ENCODE results near the gene C11orf52. TPM values are rescaled to one million over a fixed set of nuclear protein-coding genes. Genes with fewer than 3 reads are reported as not detected.
A peak's percentile ranks its signal among the peaks of the same experiment; 100 is the strongest.

C11orf52 gene
- total and polyA plus RNA-seq, 5 donors = 2.2 to 5.5 (median 2.7) TPM

DNA sequence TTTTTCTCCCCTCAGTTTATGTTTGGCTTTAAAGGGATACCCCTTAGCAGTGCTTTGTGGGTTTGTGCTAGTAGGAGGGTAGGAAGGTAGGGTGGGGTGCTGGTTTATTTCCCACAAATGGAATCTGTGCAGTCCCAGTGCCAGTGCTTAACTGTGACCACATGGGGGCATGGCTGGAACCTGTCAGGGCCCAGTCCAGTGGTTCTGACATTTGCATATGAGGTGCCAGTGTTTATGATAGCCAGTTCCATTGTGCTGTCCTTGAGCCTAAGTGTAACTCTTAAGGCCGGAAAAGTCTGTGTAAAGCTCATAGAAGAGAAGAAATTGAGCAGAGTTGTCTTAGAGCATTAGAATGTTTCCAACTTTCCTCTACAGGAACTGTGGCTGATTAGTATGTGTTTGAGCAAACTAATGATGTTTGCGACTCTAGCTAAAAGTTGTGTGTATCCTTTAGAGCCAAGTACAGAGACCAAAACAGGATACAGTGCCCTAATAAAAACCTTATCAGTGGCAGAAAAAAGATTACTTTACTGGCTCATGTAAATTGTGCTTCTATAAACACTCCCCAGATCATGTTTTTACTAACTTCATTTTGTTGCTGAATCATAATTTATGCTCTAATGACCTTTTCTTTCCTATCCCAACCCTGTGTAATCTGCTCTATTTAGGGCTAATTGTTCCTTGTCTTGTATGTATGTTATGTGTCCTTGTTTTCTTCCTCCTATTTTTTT lies 56.5 kb downstream of the C11orf52 start:
- 24% methylated on average over 2 of the region's 2 CpGs for WGBS
- intact Hi-C loops (cut with DNase I) = loop anchor here (5.0 kb wide), 3 partner anchors 33 to 98 kb away; partner anchors contain the start of genes DIXDC1 (in 2 of the 4), CFAP68 (in 1 of the 4) and FDXACB1 (in 1 of the 4)
- peaks cover 7% of the 10 kb centered on the region for H3K4me1 ChIP-seq (ENCODE audit: control insufficient read depth, insufficient read depth, low read length)
- DNase-seq = peak in 2 of 3 donors; percentile 54 to 60
- peak; percentile 32 to 40 for ATAC-seq
- no peak overlapping the region for H3K4me3 ChIP-seq (ENCODE audit: low read length)
- H3K9me3 ChIP-seq (ENCODE audit: control insufficient read depth, low read length) = no peaks in the 10 kb centered on the region
- peak overlapping the region; percentile 48 for H3K27ac ChIP-seq (ENCODE audit: low read length)
- H3K27me3 ChIP-seq (ENCODE audit: control insufficient read depth, insufficient read depth) = no peaks in the 10 kb centered on the region

DNA sequence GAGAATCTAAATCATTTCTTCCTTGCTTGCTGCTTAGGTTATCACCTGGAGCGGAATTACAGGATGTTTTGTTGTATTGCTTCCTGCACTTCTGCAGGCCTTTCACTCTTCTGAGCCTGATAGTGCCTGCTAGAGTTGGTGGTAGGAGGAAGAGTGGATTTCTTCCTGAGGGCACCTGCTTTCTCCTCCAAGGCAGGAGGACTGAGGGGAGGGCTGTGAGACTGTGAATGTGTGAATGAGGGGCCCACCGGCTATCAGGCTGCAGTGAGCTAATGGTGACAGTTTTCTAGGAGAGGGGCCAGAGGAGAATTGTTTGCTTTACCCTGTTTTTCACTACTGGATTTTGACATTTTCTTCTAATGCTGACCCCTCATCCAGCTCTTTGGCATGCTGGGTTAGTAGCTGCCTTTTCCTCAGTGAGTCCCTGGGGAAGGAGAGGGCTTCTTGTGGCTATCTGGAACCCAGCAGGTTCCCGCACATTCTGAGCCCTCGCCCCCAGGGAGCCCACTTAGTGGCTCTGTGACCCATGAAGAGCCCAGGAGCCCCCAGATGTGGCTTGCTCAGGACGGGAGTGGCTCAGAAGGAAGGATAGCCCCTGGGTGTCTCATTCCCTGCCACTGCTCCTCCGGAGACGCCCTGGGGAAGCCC lies 57.5 kb downstream of the C11orf52 start:
- intact Hi-C loops (cut with DNase I) = loop anchor here (5.0 kb wide), 3 partner anchors 34 to 99 kb away; partner anchors contain the start of genes DIXDC1 (in 2 of the 4), CFAP68 (in 1 of the 4) and FDXACB1 (in 1 of the 4)
- no peak overlapping the region for H3K4me3 ChIP-seq (ENCODE audit: low read length)
- no peaks in the 10 kb centered on the region for H3K9me3 ChIP-seq (ENCODE audit: control insufficient read depth, low read length)
- ATAC-seq = peak in 1 of 2 donors; percentile 15
- peak in 1 of 3 donors; percentile 68 for DNase-seq
- peak overlapping the region; percentile 91 for H3K27ac ChIP-seq (ENCODE audit: low read length)
- peaks cover 7% of the 10 kb centered on the region for H3K4me1 ChIP-seq (ENCODE audit: control insufficient read depth, insufficient read depth, low read length)
- no peaks in the 10 kb centered on the region for H3K27me3 ChIP-seq (ENCODE audit: control insufficient read depth, insufficient read depth)
- WGBS = 46% methylated on average over 7 of the region's 7 CpGs

Other genes starting within 250 kb of the C11orf52 start
- 10 to 100 TPM in 2 of 4 donors, 1 to 10 TPM in 2; 9.6 to 19.7 (median 10.3) TPM for gene PPP2R1B, start 152.5 kb upstream of the C11orf52 start, total RNA-seq
- 5.7 TPM for gene PPP2R1B, start 152.5 kb upstream of the C11orf52 start, polyA plus RNA-seq
- 10 to 100 TPM; 17.0 to 84.9 (median 23.8) TPM for gene ALG9, start 47.3 kb upstream of the C11orf52 start, total RNA-seq
- gene ALG9, start 47.3 kb upstream of the C11orf52 start, polyA plus RNA-seq = 16.3 TPM
- gene FDXACB1, start 39.7 kb upstream of the C11orf52 start, total RNA-seq = 1 to 10 TPM; 1.6 to 1.7 (median 1.6) TPM
- 1.1 TPM for gene FDXACB1, start 39.7 kb upstream of the C11orf52 start, polyA plus RNA-seq
- gene CFAP68, start 39.4 kb upstream of the C11orf52 start, total RNA-seq = 10 to 100 TPM; 22.8 to 51.1 (median 32.0) TPM
- gene CFAP68, start 39.4 kb upstream of the C11orf52 start, polyA plus RNA-seq = 51.5 TPM
- gene CRYAB, start 7.1 kb upstream of the C11orf52 start, total RNA-seq = 1,000 to 10,000 TPM; 4,923 to 5,929 (median 5,581) TPM
- 9,689 TPM for gene CRYAB, start 7.1 kb upstream of the C11orf52 start, polyA plus RNA-seq
- gene HSPB2, start 6.2 kb upstream of the C11orf52 start, total RNA-seq = 100 to 1,000 TPM in 1 of 4 donors, 10 to 100 TPM in 3; 38.0 to 103 (median 69.2) TPM
- 106 TPM for gene HSPB2, start 6.2 kb upstream of the C11orf52 start, polyA plus RNA-seq
- 10 to 100 TPM; 23.1 to 34.8 (median 26.3) TPM for gene DIXDC1, start 18.4 kb downstream of the C11orf52 start, total RNA-seq
- gene DIXDC1, start 18.4 kb downstream of the C11orf52 start, polyA plus RNA-seq = 9.1 TPM
- 100 to 1,000 TPM in 2 of 4 donors, 10 to 100 TPM in 2; 91.4 to 117 (median 102) TPM for gene DLAT, start 106.5 kb downstream of the C11orf52 start, total RNA-seq
- gene DLAT, start 106.5 kb downstream of the C11orf52 start, polyA plus RNA-seq = 53.7 TPM
- 1 to 10 TPM; 1.2 to 1.8 (median 1.6) TPM for gene PIH1D2, start 155.1 kb downstream of the C11orf52 start, total RNA-seq
- 1.8 TPM for gene PIH1D2, start 155.1 kb downstream of the C11orf52 start, polyA plus RNA-seq
- gene NKAPD1, start 155.4 kb downstream of the C11orf52 start, total RNA-seq = 1 to 10 TPM; 8.0 to 9.8 (median 8.3) TPM
- gene NKAPD1, start 155.4 kb downstream of the C11orf52 start, polyA plus RNA-seq = 5.0 TPM
- 100 to 1,000 TPM in 1 of 4 donors, 10 to 100 TPM in 3; 88.8 to 108 (median 90.9) TPM for gene TIMM8B, start 167.8 kb downstream of the C11orf52 start, total RNA-seq
- gene TIMM8B, start 167.8 kb downstream of the C11orf52 start, polyA plus RNA-seq = 167 TPM
- 100 to 1,000 TPM; 137 to 205 (median 167) TPM for gene SDHD, start 168.0 kb downstream of the C11orf52 start, total RNA-seq
- 258 TPM for gene SDHD, start 168.0 kb downstream of the C11orf52 start, polyA plus RNA-seq
- gene IL18, start 245.2 kb downstream of the C11orf52 start, total RNA-seq = 1 to 10 TPM; 2.9 to 4.9 (median 4.5) TPM
- gene IL18, start 245.2 kb downstream of the C11orf52 start, polyA plus RNA-seq = 3.1 TPM
- 1 to 10 TPM in 1 of 4 donors, not detected in 3; 1.1 TPM for gene TEX12, start 248.5 kb downstream of the C11orf52 start, total RNA-seq
- 0.20 TPM for gene TEX12, start 248.5 kb downstream of the C11orf52 start, polyA plus RNA-seq

Data from right cardiac atrium (tissue), 5 donors.